Subcutaneous adipose tissue (tissue), 4 donors: ENCODE results near the gene BLOC1S4. TPM values are rescaled to one million over a fixed set of nuclear protein-coding genes. Genes with fewer than 3 reads are reported as not detected.

ENCODE experiments used
- total RNA-seq, 4 donors: library from RNA; depleted of rRNA; stranded (reverse); fragments of >200 nt; gene quantifications; one replicate each; pipeline ENCODE4 v1.1.0, GENCODE V29; 2016
- TF ChIP-seq, protein P1 (sequence below): fragments of 450-650 bp; IDR thresholded peaks from one replicate; pipeline ENCODE4 v1.5.1; 2016; ENCODE audit warnings: low read depth, mild to moderate bottlenecking, control low read depth, antibody characterized with exemption, moderate library complexity

Gene BLOC1S4
- total RNA-seq, 4 donors from 2014 or later = 6.4 to 15.3 (median 13.1) TPM

DNA sequence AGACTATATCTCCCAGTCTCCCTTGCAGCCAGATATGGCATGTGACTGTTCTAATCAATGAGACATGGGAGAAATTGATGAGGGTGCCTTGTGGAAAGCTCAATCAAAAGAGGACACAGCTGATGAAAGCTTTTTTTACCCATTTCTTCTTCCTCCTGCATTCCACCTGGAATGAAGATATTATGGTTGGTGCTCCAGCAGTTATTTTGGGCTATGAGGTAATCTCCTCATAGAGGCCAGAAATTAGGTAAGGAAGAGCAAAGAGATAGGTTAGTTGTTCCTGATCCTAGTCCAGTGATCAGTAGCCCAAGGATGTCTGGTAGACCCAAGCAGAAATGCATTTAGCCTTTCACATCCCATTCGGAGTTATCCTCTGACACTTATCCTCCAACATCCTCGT, 49.7 kb downstream of the BLOC1S4 start:
- TF ChIP-seq, protein P1, sequence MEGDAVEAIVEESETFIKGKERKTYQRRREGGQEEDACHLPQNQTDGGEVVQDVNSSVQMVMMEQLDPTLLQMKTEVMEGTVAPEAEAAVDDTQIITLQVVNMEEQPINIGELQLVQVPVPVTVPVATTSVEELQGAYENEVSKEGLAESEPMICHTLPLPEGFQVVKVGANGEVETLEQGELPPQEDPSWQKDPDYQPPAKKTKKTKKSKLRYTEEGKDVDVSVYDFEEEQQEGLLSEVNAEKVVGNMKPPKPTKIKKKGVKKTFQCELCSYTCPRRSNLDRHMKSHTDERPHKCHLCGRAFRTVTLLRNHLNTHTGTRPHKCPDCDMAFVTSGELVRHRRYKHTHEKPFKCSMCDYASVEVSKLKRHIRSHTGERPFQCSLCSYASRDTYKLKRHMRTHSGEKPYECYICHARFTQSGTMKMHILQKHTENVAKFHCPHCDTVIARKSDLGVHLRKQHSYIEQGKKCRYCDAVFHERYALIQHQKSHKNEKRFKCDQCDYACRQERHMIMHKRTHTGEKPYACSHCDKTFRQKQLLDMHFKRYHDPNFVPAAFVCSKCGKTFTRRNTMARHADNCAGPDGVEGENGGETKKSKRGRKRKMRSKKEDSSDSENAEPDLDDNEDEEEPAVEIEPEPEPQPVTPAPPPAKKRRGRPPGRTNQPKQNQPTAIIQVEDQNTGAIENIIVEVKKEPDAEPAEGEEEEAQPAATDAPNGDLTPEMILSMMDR = no peak

Other genes starting within 250 kb of the BLOC1S4 start
- 1 to 10 TPM in 1 of 4 donors, under 1 TPM in 2, not detected in 1; 0.17 to 2.0 (median 0.49) TPM for gene PPP2R2C, start 243.6 kb upstream of the BLOC1S4 start, total RNA-seq
- 10 to 100 TPM; 26.6 to 55.5 (median 31.7) TPM for gene MAN2B2, start 141.0 kb upstream of the BLOC1S4 start, total RNA-seq
- 100 to 1,000 TPM; 142 to 179 (median 163) TPM for gene MRFAP1, start 75.5 kb upstream of the BLOC1S4 start, total RNA-seq
- gene S100P, start 22.3 kb upstream of the BLOC1S4 start, total RNA-seq = 1 to 10 TPM in 1 of 4 donors, not detected in 3; 3.4 TPM
- 10 to 100 TPM; 38.2 to 54.2 (median 44.6) TPM for gene MRFAP1L1, start 6.3 kb upstream of the BLOC1S4 start, total RNA-seq
- 10 to 100 TPM; 24.3 to 36.5 (median 31.0) TPM for gene KIAA0232, start 66.6 kb downstream of the BLOC1S4 start, total RNA-seq
- 10 to 100 TPM; 39.0 to 48.4 (median 43.7) TPM for gene TBC1D14, start 193.7 kb downstream of the BLOC1S4 start, total RNA-seq